Keratinocyte (primary cell): Measurements from ENCODE around the gene MED12L. TPM values are rescaled to one million over a fixed set of nuclear protein-coding genes. Genes with fewer than 3 reads are reported as not detected.

Experiments
- DNase-seq: peaks from one replicate; pipeline ENCODE4 v3.0.0-alpha.2; 2011; ENCODE audit warnings: low read depth, missing footprints, low spot score
- FAIRE-seq: peaks from 2 replicates; lab custom pipeline; 2011; peaks lifted over from hg19 to GRCh38; lab: Jason Lieb, UNC
- H2AFZ ChIP-seq: 2 replicates; pipeline ENCODE4 v1.6.0; 2012; ENCODE audit warnings: low read length, control low read depth, inconsistent platforms; ENCODE audit not compliant: control insufficient read depth
- H3K27ac ChIP-seq: 2 replicates; pipeline ENCODE4 v1.5.1; 2011; ENCODE audit warnings: low read length; ENCODE audit not compliant: control insufficient read depth, insufficient read depth
- H3K27me3 ChIP-seq: 3 replicates; pipeline ENCODE4 v1.6.0; 2011; ENCODE audit warnings: low read length; ENCODE audit not compliant: control insufficient read depth, insufficient read depth; ENCODE audit errors: extremely low read depth
- H3K36me3 ChIP-seq, 2 experiments: 2 replicates in 1 of 2; 3 replicates in 1 of 2; pipeline ENCODE4 v1.5.1; 2011; ENCODE audit warnings: low read length in 2 of 2, mild to moderate bottlenecking in 1 of 2; ENCODE audit not compliant: control insufficient read depth in 2 of 2, insufficient read depth in 2 of 2; ENCODE audit errors: extremely low read depth in 1 of 2
- H3K4me1 ChIP-seq: 3 replicates; pipeline ENCODE4 v1.5.1; 2011; ENCODE audit warnings: low read length; ENCODE audit not compliant: control insufficient read depth, insufficient read depth; ENCODE audit errors: extremely low read depth
- H3K4me2 ChIP-seq: 3 replicates; pipeline ENCODE4 v1.6.0; 2011; ENCODE audit warnings: low read depth, low read length; ENCODE audit not compliant: control insufficient read depth, insufficient read depth; ENCODE audit errors: extremely low read depth
- H3K4me3 ChIP-seq, 3 experiments: fragments of 200-600 bp in 1 of 3; sonication (generic) in 1 of 3; 2 replicates in 2 of 3; 3 replicates in 1 of 3; pipeline ENCODE4 v1.5.1; 2011 to 2016; ENCODE audit warnings: low read length in 3 of 3, mild to moderate bottlenecking in 3 of 3, control low read depth in 2 of 3, inconsistent platforms in 1 of 3, low read depth in 1 of 3, mixed read lengths in 1 of 3, mixed run types in 1 of 3, moderate library complexity in 1 of 3; ENCODE audit not compliant: control insufficient read depth in 2 of 3, insufficient read depth in 2 of 3; ENCODE audit errors: extremely low read depth in 1 of 3
- H3K79me2 ChIP-seq: 2 replicates; pipeline ENCODE4 v1.6.0; 2012; ENCODE audit warnings: low read length; ENCODE audit not compliant: control insufficient read depth, insufficient read depth
- H3K9ac ChIP-seq: 3 replicates; pipeline ENCODE4 v1.6.0; 2011; ENCODE audit warnings: low read length; ENCODE audit not compliant: control insufficient read depth, insufficient read depth; ENCODE audit errors: extremely low read depth
- H3K9me1 ChIP-seq: 3 replicates; pipeline ENCODE4 v1.6.0; 2011; ENCODE audit warnings: low read length; ENCODE audit not compliant: control insufficient read depth, insufficient read depth; ENCODE audit errors: extremely low read depth
- H3K9me3 ChIP-seq: 2 replicates; pipeline ENCODE4 v1.5.1; 2012; ENCODE audit warnings: low read depth, low read length; ENCODE audit not compliant: control insufficient read depth
- H4K20me1 ChIP-seq: 3 replicates; pipeline ENCODE4 v1.6.0; 2011; ENCODE audit warnings: low read length; ENCODE audit not compliant: control insufficient read depth, insufficient read depth; ENCODE audit errors: extremely low read depth
- EZH2 ChIP-seq: IDR thresholded peaks from one replicate; pipeline ENCODE4 v1.6.1; 2012; ENCODE audit warnings: inconsistent platforms, mild to moderate bottlenecking, low read length, moderate library complexity
- dilution Hi-C: fragments of 300-500 bp; cut with MboI; formaldehyde crosslinking; loops from one replicate; pipeline ENCODE4 v1.7.0; 2020; ENCODE audit warnings: low sequenced_read_pairs; ENCODE audit not compliant: extremely low pct_ligation_motif_present
- polyA plus RNA-seq, 5 experiments: library from polyadenylated mRNA; depleted of rRNA in 3 of 5; stranded (reverse) in 3 of 5; stranded (forward) in 1 of 5; unstranded in 1 of 5; fragments of >200 nt; gene quantifications; 1 replicate in 1 of 5; 2 replicates in 3 of 5; 3 replicates in 1 of 5; pipeline versions ENCODE4 v1.2.1 to v1.2.3, GENCODE V29; 2011 to 2012; ENCODE audit warnings: missing spikeins in 2 of 5, low read depth in 1 of 5, low replicate concordance in 1 of 5
- TF ChIP-seq, protein P1 (sequence below), 3 experiments: IDR thresholded peaks in 1 of 3; conservative IDR thresholded peaks in 1 of 3; optimal IDR thresholded peaks in 1 of 3; 2 replicates in 2 of 3; 3 replicates in 1 of 3; pipeline versions ENCODE3 to v1.5.1; 2011; ENCODE audit warnings: low read length in 3 of 3, mild to moderate bottlenecking in 3 of 3, moderate library complexity in 2 of 3, control low read depth in 1 of 3, inconsistent platforms in 1 of 3; ENCODE audit not compliant: insufficient read depth in 2 of 3; ENCODE audit errors: extremely low read depth in 1 of 3

MED12L gene
- polyA plus RNA-seq, 1 donor (not counting 4 experiments of a cell fraction or from before 2014, with no cell fraction given): 0.04 TPM

DNA sequence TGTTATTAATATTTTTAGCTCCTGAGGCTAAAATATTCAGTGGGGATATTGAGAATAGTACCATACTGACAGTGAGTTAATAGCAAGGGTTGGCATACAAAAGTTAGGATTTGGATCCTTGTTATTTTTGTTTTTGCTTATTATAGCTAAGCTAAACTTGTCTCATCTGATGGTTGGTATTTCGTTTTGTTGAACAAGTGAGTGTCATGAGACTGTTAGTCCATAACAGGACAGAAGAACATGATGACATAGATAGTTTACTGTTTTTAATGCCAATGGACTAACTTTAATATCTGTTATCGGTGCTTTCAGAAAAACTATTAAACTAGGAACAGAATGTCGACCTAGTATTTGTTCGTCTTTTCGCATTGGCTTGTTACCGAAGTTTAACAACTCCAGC, 69.1 kb downstream of the MED12L start:
- no peaks in the 10 kb centered on the region for H3K36me3 ChIP-seq
- DNase-seq (no peak), FAIRE-seq (no peak)
- no peaks in the 10 kb centered on the region for H3K9me1 ChIP-seq
- dilution Hi-C loops: no loop called here
- H3K27me3 ChIP-seq: no peaks in the 10 kb centered on the region
- H3K4me1 ChIP-seq: no peaks in the 10 kb centered on the region
- no peak overlapping the region for H3K27ac ChIP-seq
- no peak overlapping the region for H3K4me3 ChIP-seq
- H3K4me2 ChIP-seq: no peak overlapping the region
- no peaks in the 10 kb centered on the region for H3K79me2 ChIP-seq
- H2AFZ ChIP-seq: no peak overlapping the region
- TF ChIP-seq, protein P1, sequence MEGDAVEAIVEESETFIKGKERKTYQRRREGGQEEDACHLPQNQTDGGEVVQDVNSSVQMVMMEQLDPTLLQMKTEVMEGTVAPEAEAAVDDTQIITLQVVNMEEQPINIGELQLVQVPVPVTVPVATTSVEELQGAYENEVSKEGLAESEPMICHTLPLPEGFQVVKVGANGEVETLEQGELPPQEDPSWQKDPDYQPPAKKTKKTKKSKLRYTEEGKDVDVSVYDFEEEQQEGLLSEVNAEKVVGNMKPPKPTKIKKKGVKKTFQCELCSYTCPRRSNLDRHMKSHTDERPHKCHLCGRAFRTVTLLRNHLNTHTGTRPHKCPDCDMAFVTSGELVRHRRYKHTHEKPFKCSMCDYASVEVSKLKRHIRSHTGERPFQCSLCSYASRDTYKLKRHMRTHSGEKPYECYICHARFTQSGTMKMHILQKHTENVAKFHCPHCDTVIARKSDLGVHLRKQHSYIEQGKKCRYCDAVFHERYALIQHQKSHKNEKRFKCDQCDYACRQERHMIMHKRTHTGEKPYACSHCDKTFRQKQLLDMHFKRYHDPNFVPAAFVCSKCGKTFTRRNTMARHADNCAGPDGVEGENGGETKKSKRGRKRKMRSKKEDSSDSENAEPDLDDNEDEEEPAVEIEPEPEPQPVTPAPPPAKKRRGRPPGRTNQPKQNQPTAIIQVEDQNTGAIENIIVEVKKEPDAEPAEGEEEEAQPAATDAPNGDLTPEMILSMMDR (optimal IDR thresholded peaks at IDR 0.05 in 1 of 3, IDR thresholded peaks at IDR 0.05 in 1 of 3, conservative IDR thresholded peaks at IDR 0.05 in 1 of 3; ENCODE audit: extremely low read depth in 1 of 3, insufficient read depth in 2 of 3, low read length in 3 of 3): no peak
- TF ChIP-seq EZH2: no peak
- H3K9me3 ChIP-seq: no peaks in the 10 kb centered on the region
- no peaks in the 10 kb centered on the region for H4K20me1 ChIP-seq
- H3K9ac ChIP-seq: no peak overlapping the region

DNA sequence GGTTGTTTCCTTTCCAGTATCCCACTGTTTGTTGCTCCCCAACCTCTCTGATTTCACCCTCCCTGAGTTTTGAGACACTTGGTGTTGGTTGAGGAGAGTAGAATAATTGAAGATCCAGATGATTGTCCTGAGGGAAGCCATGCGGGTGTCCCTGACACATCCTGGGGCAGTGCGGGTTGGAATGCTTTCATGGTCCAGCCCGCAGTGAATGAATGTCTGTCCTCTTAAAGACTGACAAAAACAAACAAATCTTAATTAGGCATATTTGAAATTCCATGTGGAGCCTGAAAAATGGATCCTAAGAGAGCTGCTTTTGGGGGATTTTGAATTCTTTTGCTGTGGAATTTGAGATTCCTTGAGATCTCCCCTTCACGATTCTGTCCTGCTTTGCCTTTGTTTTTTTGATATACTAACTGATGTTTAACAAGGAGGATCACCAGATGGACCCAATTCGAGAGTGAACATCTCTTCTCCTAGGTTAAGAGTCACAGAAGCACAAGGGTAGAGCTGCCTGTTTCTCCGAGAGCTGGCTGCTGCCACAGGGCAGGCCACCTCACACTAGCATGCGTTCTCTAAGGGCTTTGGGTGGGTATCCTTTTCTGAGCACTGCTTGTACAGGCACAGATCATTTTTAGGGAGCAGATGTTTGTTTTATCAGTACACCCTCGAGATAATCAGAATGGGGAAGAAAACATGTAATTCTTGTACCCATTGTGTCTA, 70.1 kb downstream of the MED12L start:
- no peak overlapping the region for H3K4me2 ChIP-seq
- H2AFZ ChIP-seq: no peak overlapping the region
- no peak overlapping the region for H3K4me3 ChIP-seq
- no peaks in the 10 kb centered on the region for H3K4me1 ChIP-seq
- H3K27me3 ChIP-seq: no peaks in the 10 kb centered on the region
- DNase-seq: no peak
- no peaks in the 10 kb centered on the region for H3K9me3 ChIP-seq
- no peak overlapping the region for H3K27ac ChIP-seq
- H3K36me3 ChIP-seq: no peaks in the 10 kb centered on the region
- no peak overlapping the region for H3K9ac ChIP-seq
- no peaks in the 10 kb centered on the region for H3K79me2 ChIP-seq
- H3K9me1 ChIP-seq: no peaks in the 10 kb centered on the region
- dilution Hi-C loops: no loop called here
- FAIRE-seq: no peak
- TF ChIP-seq EZH2: no peak
- TF ChIP-seq, protein P1 (optimal IDR thresholded peaks at IDR 0.05 in 1 of 3, IDR thresholded peaks at IDR 0.05 in 1 of 3, conservative IDR thresholded peaks at IDR 0.05 in 1 of 3; ENCODE audit: extremely low read depth in 1 of 3, insufficient read depth in 2 of 3, low read length in 3 of 3): no peak
- H4K20me1 ChIP-seq: no peaks in the 10 kb centered on the region
